DND-41 (cell line): Measurements from ENCODE around the gene ST6GALNAC6.

Experiments used
- CTCF ChIP-seq: IDR thresholded peaks from 2 replicates; pipeline ENCODE4 v1.5.1; 2012; ENCODE audit warnings: borderline replicate concordance, low read length, moderate library complexity, mild to moderate bottlenecking; ENCODE audit not compliant: poor library complexity, severe bottlenecking; ENCODE audit errors: extremely low read depth
- EZH2 ChIP-seq: IDR thresholded peaks from 3 replicates; pipeline ENCODE4 v1.6.1; 2012; ENCODE audit warnings: borderline replicate concordance, low read depth, mild to moderate bottlenecking, moderate library complexity, low read length, inconsistent platforms; ENCODE audit not compliant: severe bottlenecking

GRCh38 chr9:127863191-127863621, 36.2 kb downstream of the ST6GALNAC6 start:
- TF ChIP-seq CTCF: no peak
- TF ChIP-seq EZH2: no peak
